OCI-LY7 (cell line): Measurements from ENCODE around the gene NPFF. TPM values are rescaled to one million over a fixed set of nuclear protein-coding genes. Genes with fewer than 3 reads are reported as not detected.
"Not testable (repeated sequence)": the region's sequence is repeated elsewhere in the genome, so short reads cannot be mapped to it uniquely, and the experiment has no call there.

Experiments used
- BruUV-seq: library from RNA; stranded (reverse); fragments of 400-500 nt; replicated peaks from 2 replicates; lab custom pipeline; 2021; lab: Mats Ljungman, UMichigan
- CTCF ChIA-PET: fragments of 300-600 bp; sonication (Branson Sonifier 250); formaldehyde crosslinking; loops from one replicate; lab custom pipeline; 2022; ENCODE audit warnings: antibody characterized with exemption; ENCODE audit not compliant: unreplicated experiment; lab: Charles Lee
- POLR2A ChIA-PET: fragments of 300-600 bp; sonication (Branson Sonifier 250); formaldehyde crosslinking; loops from one replicate; lab custom pipeline; 2022; ENCODE audit warnings: antibody characterized with exemption; lab: Charles Lee
- DNase-seq: peaks from one replicate; pipeline ENCODE4 v3.0.0-alpha.2; 2015; ENCODE audit warnings: low spot score
- H2AFZ ChIP-seq: fragments of 200-600 bp; sonication (generic), shearing (Covaris generic); 2 replicates; pipeline ENCODE4 v1.6.1; 2014; ENCODE audit warnings: mild to moderate bottlenecking, antibody characterized with exemption, low read length, moderate library complexity
- H3K27ac ChIP-seq: fragments of 200-600 bp; sonication (generic); 2 replicates; pipeline ENCODE4 v1.5.1; 2014; ENCODE audit warnings: mixed run types, low read depth, mild to moderate bottlenecking, moderate library complexity, low read length, inconsistent platforms; ENCODE audit not compliant: poor library complexity, severe bottlenecking
- H3K36me3 ChIP-seq: fragments of 200-600 bp; sonication (generic); 2 replicates; pipeline ENCODE4 v1.6.1; 2014; ENCODE audit warnings: mild to moderate bottlenecking, antibody characterized with exemption, low read length, moderate library complexity, mixed read lengths; ENCODE audit not compliant: insufficient read depth
- H3K4me1 ChIP-seq: fragments of 200-600 bp; sonication (generic); 2 replicates; pipeline ENCODE4 v1.5.1; 2014; ENCODE audit warnings: mild to moderate bottlenecking, low read length; ENCODE audit not compliant: insufficient read depth, poor library complexity, severe bottlenecking
- H3K4me2 ChIP-seq: fragments of 200-600 bp; sonication (generic); 2 replicates; pipeline ENCODE4 v1.6.1; 2014; ENCODE audit warnings: mild to moderate bottlenecking, low read length
- H3K4me3 ChIP-seq: fragments of 200-600 bp; sonication (generic); 2 replicates; pipeline ENCODE4 v1.5.1; 2014; ENCODE audit warnings: mild to moderate bottlenecking, low read depth, low read length; ENCODE audit not compliant: poor library complexity, severe bottlenecking
- H3K79me2 ChIP-seq: fragments of 200-600 bp; sonication (generic); 2 replicates; pipeline ENCODE4 v1.6.1; 2016; ENCODE audit warnings: low read depth, mild to moderate bottlenecking, low read length, moderate library complexity, mixed read lengths; ENCODE audit not compliant: insufficient read depth
- H3K9me2 ChIP-seq: fragments of 200-600 bp; sonication (generic); 2 replicates; pipeline ENCODE4 v1.6.1; 2016; ENCODE audit warnings: mild to moderate bottlenecking, low read length, mixed read lengths; ENCODE audit not compliant: insufficient read depth
- H3K9me3 ChIP-seq: fragments of 200-600 bp; sonication (generic); 2 replicates; pipeline ENCODE4 v1.6.1; 2014; ENCODE audit warnings: mild to moderate bottlenecking, mixed run types, low read length, mixed read lengths
- H4K20me1 ChIP-seq: fragments of 200-600 bp; sonication (generic); 2 replicates; pipeline ENCODE4 v1.6.1; 2014; ENCODE audit warnings: mild to moderate bottlenecking, antibody characterized with exemption, low read length, moderate library complexity, mixed read lengths; ENCODE audit not compliant: insufficient read depth
- CTCF ChIP-seq: fragments of 200-600 bp; sonication (generic); conservative IDR thresholded peaks from 2 replicates; pipeline ENCODE4 v1.5.1; 2014; ENCODE audit warnings: mild to moderate bottlenecking, antibody characterized with exemption, low read length, moderate library complexity, mixed read lengths
- EZH2phosphoT487 ChIP-seq: fragments of 200-600 bp; sonication (generic); IDR thresholded peaks from 2 replicates; pipeline ENCODE4 v1.6.1; 2018; ENCODE audit warnings: low read depth, borderline replicate concordance, mild to moderate bottlenecking, mixed run types, antibody characterized with exemption, low read length, moderate library complexity, mixed read lengths
- intact Hi-C: fragments of 100-400 bp; cut with micrococcal nuclease; formaldehyde crosslinking; loops from one replicate; pipeline ENCODE4 v1.10.0; 2022; ENCODE audit not compliant: unreplicated experiment
- total RNA-seq, 2 experiments: library from RNA; depleted of rRNA in 1 of 2; stranded (reverse); fragments of >200 nt in 1 of 2; shearing (Covaris generic) in 1 of 2; gene quantifications; 2 replicates each; pipeline ENCODE4 v1.2.3, GENCODE V29; 2014 to 2022

Gene NPFF
- total RNA-seq, 2 experiments from 2014 or later, result not detected

DNA sequence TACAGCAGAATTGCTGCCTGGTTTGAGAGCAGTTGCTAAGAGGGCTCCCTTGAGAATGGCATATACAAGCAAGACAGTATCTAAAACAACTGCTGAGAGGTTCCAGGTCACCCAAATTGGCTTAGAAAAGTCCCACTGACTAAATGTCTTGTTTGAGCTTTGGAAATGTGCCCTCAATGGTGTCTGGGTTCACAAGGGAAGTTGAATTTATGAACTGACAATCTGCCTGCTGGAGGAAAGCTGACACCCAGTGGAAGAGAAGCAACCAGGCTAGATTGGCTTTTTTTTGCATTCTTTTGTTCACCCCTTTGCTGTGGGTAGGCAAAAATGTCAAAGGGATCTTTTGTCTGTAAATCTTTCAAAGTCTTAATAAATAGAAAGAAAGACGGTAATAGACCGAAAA is 44.6 kb upstream of the NPFF start:
- Histone ChIP-seq H4K20me1 (no peaks in the 10 kb centered on the region), H3K36me3 (peaks cover 21% of the 10 kb centered on the region), H3K9me2 (no peaks in the 10 kb centered on the region), H3K79me2 (no peaks in the 10 kb centered on the region), H3K4me3 (no peak overlapping the region), H3K9me3 (no peaks in the 10 kb centered on the region), H2AFZ (no peak overlapping the region), H3K27ac (no peak overlapping the region), H3K4me1 (no peaks in the 10 kb centered on the region), H3K4me2 (no peak overlapping the region)
- intact Hi-C loops, result no loop called here
- TF ChIP-seq CTCF (0 out of 2 replicates have a peak, but pooled peaks have one; percentile 13), EZH2phosphoT487 (no peak)
- BruUV-seq, result no TSS peak
- POLR2A ChIA-PET, result interaction anchor here (0.6 to 1.3 kb wide), 3 partner anchors 28 to 198 kb away, joined by 3 to 4 read pairs (median 3); no protein-coding TSS in a partner anchor
- no peak for DNase-seq
- CTCF ChIA-PET, result no interaction called here

- no peaks in the 10 kb centered on the region for H3K4me1 ChIP-seq
- H3K9me2 ChIP-seq, result no peaks in the 10 kb centered on the region
- no peak for DNase-seq
- H3K4me2 ChIP-seq, result no peak overlapping the region
- BruUV-seq, result no TSS peak
- TF ChIP-seq EZH2phosphoT487, result no peak
- TF ChIP-seq CTCF, result no peak
- no peak overlapping the region for H3K4me3 ChIP-seq
- intact Hi-C loops, result no loop called here
- H4K20me1 ChIP-seq, result no peaks in the 10 kb centered on the region
- H2AFZ ChIP-seq, result no peak overlapping the region
- CTCF ChIA-PET, result no interaction called here
- H3K27ac ChIP-seq, result no peak overlapping the region
- peaks cover 21% of the 10 kb centered on the region for H3K36me3 ChIP-seq
- POLR2A ChIA-PET, result interaction anchor here (1.3 kb wide), 1 partner anchor 30 kb away, joined by 4 read pairs; no protein-coding TSS in a partner anchor
- H3K79me2 ChIP-seq, result no peaks in the 10 kb centered on the region
- no peaks in the 10 kb centered on the region for H3K9me3 ChIP-seq
Observed at GRCh38 chr12:53550595-53550994, 43.3 kb upstream of the NPFF start.

- H3K4me1 ChIP-seq, H3K79me2 ChIP-seq, H4K20me1 ChIP-seq, BruUV-seq, DNase-seq, H3K9me3 ChIP-seq, H3K4me3 ChIP-seq, H3K4me2 ChIP-seq, H3K9me2 ChIP-seq, CTCF ChIA-PET, POLR2A ChIA-PET, intact Hi-C loops, H2AFZ ChIP-seq, H3K27ac ChIP-seq: not testable (repeated sequence)
- peaks cover 21% of the 10 kb centered on the region for H3K36me3 ChIP-seq
Observed at GRCh38 chr12:53550131-53550530, 42.8 kb upstream of the NPFF start.

DNA sequence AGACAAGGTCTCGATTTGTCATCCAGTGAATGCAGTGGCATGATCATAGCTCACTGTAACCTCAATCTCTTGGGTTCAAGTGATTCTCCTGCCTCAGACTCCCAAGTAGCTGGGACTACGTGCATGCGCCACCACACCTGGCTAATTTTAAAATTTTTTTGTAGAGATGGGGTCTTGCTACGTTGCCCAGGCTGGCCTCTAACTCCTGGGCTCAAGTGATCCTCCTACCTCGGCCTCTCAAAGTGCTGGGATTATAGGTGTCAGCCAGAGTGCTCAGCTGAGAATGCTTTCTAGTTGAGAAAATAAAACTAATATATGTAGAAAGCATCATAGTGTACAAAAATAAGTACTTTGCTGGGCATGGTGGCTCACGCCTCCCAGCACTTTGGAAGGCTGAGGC is 41.1 kb upstream of the NPFF start:
- POLR2A ChIA-PET, result interaction anchor here (0.6 kb wide), 1 partner anchor 1122 kb away, joined by 4 read pairs; no protein-coding TSS in a partner anchor
- DNase-seq, H4K20me1 ChIP-seq, H3K27ac ChIP-seq, CTCF ChIA-PET, intact Hi-C loops, H2AFZ ChIP-seq, H3K4me3 ChIP-seq, H3K9me3 ChIP-seq, H3K9me2 ChIP-seq, H3K4me2 ChIP-seq, H3K79me2 ChIP-seq, H3K4me1 ChIP-seq, BruUV-seq: not testable (repeated sequence)
- H3K36me3 ChIP-seq, result peaks cover 21% of the 10 kb centered on the region
